ENCODE measurements around the gene SUV39H2.
A peak's percentile ranks its signal among the peaks of the same experiment; 100 is the strongest.
"Not testable (repeated sequence)": the region's sequence is repeated elsewhere in the genome, so short reads cannot be mapped to it uniquely, and the experiment has no call there.

The SUV39H2 gene

GRCh38 chr10:14873090-14873760, 5.4 kb upstream of the SUV39H2 start:
- no peak for DNase-seq (ENCODE audit: extremely low read depth in 1 of 2, low read depth in 1 of 2)

GRCh38 chr10:14875941-14876340, 2.7 kb upstream of the SUV39H2 start:
- no peak for DNase-seq (ENCODE audit: extremely low read depth in 1 of 2, low read depth in 1 of 2)

DNA sequence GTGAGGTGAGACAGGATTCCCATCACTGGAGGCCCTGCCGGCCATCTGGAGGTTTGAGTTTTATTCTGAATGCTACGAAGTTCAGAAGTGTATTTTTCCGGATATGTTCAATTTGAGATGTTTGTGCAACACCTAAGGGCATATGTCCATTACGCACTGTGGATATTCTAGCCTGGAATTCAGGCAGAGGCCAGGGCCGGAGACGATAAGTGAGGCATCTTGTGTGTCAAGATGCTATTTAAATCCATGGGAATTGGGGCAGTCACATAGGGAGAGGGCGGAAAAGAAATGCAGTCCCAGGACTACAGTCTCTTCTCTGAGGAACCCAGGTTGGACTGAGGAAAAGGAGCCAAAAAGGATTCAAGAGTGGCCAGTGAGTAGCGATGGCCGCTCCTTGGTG, 1.9 kb upstream of the SUV39H2 start:
- no peak for DNase-seq (ENCODE audit: extremely low read depth in 1 of 2, low read depth in 1 of 2)

DNA sequence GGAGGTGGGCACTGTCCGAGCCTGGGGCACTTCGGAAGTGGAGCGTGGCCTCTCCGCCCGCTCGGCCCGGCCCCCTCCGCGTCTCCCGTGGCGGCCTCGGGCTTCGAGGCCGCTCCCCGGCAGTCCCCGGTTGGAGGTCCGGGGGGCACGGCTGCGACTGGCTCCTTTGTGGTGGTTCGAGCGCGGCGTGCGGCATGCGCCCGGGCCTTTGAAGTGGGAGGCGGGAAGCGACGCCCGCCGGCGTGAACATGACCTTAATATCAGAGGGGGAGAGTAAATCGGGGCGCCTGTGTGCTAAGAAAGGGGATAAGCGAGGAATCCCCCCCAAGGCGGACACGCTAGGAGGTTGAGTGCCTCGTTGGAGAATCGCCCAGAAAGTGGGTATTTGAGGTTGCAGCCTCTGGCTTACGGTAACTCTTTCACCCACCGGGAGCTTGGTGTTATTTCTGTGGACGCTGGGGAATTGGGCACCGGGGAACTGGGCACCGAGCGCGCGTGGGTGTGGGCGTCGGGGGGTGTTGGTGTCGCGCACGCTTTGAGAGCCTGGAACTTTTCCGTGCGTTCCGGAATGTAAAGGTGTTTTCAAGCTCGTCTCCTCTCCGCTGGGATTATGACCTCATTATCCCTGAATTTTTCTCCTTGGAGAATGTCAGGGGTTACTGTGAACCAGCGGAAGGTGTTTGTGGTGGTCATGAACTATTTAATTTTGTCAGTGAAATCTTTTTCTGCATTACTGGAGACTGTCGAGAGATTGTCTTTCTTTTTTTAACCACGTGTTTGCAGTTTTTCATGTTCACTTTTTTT, 660 bp downstream of the SUV39H2 start:
- peak in 1 of 2 donors; percentile 6 for DNase-seq (ENCODE audit: extremely low read depth in 1 of 2, low read depth in 1 of 2)

- no peak for DNase-seq (ENCODE audit: extremely low read depth in 1 of 2, low read depth in 1 of 2)
These were observed 1.2 kb downstream of the SUV39H2 start for GRCh38 chr10:14879928-14880193.

DNA sequence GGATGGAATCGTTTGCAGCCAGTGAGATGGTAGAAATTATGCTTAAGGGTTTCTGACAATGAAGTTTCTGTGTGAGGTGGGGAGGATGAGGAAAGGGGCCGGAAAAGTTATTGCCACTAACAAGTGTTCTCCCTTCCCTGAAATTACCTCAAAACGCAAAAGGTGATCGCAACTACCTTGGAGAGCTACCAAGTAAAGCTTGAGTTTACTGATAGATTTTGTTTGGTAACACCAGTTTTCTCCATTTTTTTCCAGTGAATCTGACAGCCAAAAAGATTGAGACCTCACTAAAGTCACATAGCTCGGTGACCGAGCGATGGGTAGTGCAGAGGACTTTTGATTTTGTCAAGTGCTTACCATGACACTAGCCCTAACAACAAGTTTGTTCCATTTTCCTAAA, 1.6 kb downstream of the SUV39H2 start:
- DNase-seq (ENCODE audit: extremely low read depth in 1 of 2, low read depth in 1 of 2): no peak

DNA sequence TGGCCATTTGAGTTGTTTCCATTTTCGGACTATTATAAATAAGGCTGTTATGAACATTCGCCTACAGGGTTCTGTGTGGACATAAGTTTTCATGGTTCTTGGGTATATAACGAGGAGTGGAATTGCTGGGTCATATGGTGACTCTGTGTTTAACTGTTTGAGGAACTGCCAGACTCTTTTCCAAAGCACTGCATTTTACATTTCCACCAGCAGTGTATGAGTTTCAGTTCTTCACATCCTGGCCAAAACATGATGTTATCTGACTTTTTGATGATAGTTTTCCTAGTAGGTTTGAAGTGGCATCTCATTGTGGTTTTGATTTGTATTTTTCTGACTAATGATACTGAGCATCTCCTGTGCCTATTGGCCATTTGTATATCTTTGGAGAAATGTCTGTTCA, 5.4 kb downstream of the SUV39H2 start:
- no peak for DNase-seq (ENCODE audit: extremely low read depth in 1 of 2, low read depth in 1 of 2)

GRCh38 chr10:14889318-14889717, 10.7 kb downstream of the SUV39H2 start:
- DNase-seq (ENCODE audit: extremely low read depth in 1 of 2, low read depth in 1 of 2): no peak

- DNase-seq (ENCODE audit: extremely low read depth in 1 of 2, low read depth in 1 of 2): no peak
These were observed 12.5 kb downstream of the SUV39H2 start for GRCh38 chr10:14891151-14891550.

- DNase-seq (ENCODE audit: extremely low read depth in 1 of 2, low read depth in 1 of 2): no peak
These were observed 25.7 kb downstream of the SUV39H2 start for GRCh38 chr10:14904316-14904732.

DNA sequence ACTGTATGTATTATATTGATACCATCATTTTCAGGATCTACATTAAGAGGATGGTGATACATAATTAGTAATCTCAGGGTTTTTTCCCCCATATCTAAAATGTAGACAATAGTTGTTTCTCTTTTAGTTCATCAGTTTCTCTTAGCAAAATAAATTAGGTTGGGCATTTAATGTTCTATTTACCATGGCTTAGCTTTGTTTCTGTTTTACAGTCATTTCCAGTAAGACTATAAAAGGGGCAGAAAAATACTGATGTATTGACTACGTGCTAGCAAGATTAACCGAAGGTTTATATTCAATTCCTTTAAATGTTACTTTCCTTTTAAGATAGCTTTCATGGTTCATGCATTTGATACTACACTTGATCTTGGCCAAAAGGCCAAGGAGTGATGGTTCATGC, 26.2 kb downstream of the SUV39H2 start:
- DNase-seq (ENCODE audit: extremely low read depth in 1 of 2, low read depth in 1 of 2): no peak

DNA sequence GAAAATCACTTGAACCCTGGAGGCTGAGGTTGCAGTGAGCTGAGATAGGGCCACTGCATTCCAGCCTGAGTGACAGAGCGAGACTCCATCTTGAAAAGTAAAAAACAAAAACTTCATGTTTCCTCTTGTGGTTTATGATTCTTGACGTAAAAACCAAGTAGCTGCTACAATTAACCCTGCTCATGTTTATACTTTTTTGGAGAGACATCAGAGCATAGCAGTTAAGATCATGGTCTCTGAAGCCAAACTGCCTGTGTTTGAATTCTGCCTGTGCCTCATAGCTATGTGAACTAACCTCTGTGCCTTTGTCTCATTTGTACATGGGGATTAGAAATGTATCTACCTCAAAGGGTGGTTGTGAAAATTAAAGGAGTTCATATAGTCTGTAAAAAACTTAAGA, 27.2 kb downstream of the SUV39H2 start:
- no peak for DNase-seq (ENCODE audit: extremely low read depth in 1 of 2, low read depth in 1 of 2)

- no peak for DNase-seq (ENCODE audit: extremely low read depth in 1 of 2, low read depth in 1 of 2)
These were observed 28.1 kb downstream of the SUV39H2 start for GRCh38 chr10:14906765-14907164.

- not testable (repeated sequence) for DNase-seq (ENCODE audit: extremely low read depth in 1 of 2, low read depth in 1 of 2)
These were observed 28.9 kb downstream of the SUV39H2 start for GRCh38 chr10:14907591-14907990.

DNA sequence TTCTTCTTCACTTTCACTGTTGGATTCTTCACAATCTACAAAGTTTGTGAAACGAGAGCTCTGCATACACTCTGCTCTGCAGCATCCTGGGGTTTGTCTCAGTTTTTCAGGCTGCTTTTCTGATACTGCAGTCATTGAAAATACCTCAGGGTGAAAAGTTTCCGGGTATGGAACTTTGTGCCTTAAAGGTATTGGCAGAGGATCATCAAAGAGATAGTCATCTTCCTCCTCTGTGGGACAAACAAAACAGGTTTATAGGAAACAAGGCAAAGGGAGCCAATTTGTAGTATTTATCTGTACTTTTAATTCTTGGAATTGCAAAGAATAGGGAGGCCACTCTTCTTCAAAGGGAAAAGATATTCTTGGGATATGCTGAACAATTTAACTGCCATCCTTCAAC, 30.4 kb downstream of the SUV39H2 start:
- no peak for DNase-seq (ENCODE audit: extremely low read depth in 1 of 2, low read depth in 1 of 2)

- no peak for DNase-seq (ENCODE audit: extremely low read depth in 1 of 2, low read depth in 1 of 2)
These were observed 32.3 kb downstream of the SUV39H2 start for GRCh38 chr10:14910953-14911352.

DNA sequence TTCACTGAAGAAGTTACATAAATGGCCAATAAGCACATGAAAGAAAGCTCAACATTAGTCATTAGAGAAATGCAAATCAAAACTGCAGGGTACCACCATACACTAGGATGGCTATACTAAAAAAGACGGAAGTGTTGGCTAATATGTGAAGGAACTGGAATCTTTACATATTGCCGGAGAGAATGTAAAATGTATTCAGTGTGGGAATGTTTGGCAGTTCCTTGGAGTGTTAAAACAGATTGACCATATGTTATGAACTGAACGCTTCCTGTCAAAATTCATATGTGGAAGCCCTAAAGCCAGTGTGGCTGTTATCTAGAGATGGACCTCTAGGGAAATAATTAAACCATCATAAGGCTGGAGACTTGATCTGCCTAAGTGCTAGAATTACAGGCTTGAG, 33.1 kb downstream of the SUV39H2 start:
- DNase-seq (ENCODE audit: extremely low read depth in 1 of 2, low read depth in 1 of 2): no peak

DNA sequence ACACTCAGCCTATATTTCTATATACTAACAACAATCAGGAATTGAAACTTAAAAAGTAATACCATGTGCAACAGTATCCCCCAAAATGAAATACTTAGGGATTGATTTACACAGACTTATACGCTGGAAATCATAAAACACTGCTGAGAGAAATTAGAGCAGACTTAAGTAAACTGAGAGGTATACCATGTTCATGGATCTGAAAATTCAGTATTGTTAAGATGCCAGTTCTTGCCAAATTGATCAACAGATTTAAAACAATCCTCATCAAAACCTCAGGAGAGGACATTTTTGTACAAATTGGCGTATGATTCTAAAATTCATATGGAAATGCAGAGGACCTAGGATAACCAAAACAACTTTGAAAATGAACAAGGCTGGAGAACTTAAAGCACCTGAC, 37.9 kb downstream of the SUV39H2 start:
- DNase-seq (ENCODE audit: extremely low read depth in 1 of 2, low read depth in 1 of 2): no peak

DNA sequence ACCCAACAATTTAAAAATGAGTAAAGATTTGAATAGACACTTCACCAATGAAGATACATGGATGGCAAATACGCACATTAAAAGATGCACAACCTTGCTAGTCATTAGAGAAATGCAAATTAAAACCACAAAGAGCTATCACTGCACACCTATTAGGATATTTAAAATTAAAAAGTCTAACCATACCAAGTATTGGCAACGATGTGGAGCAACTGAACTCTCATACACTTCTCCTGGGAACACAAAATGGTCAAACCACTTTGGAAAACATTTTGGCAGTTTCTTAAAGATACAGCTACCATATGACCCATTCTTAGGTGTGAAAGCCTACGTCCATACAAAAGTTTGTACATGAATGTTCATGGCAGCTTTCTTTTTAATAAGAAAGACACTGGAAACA, 39.2 kb downstream of the SUV39H2 start:
- no peak for DNase-seq (ENCODE audit: extremely low read depth in 1 of 2, low read depth in 1 of 2)

GRCh38 chr10:14918964-14919363, 40.3 kb downstream of the SUV39H2 start:
- DNase-seq (ENCODE audit: extremely low read depth in 1 of 2, low read depth in 1 of 2): no peak

DNA sequence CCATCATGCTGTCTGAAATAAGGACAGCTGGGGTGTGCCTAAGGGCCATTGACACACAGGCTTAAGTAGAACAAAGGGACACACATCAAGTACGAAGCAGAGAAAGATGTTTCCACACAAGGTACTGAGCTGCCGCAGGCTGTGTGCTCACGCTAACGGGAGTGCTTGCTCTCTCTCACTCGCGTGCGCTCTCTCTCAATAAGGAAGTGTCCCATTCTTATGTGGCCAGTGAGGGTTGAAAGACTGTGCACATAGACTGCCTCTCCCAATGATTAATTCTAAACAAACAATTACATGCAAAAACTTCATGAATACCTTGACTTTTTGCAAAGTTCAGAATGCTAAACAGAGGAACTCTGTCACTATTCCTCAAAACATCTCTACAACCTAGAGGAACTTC, 45.3 kb downstream of the SUV39H2 start:
- no peak for DNase-seq (ENCODE audit: extremely low read depth in 1 of 2, low read depth in 1 of 2)

GRCh38 chr10:14925268-14925667, 46.6 kb downstream of the SUV39H2 start:
- no peak for DNase-seq (ENCODE audit: extremely low read depth in 1 of 2, low read depth in 1 of 2)

- DNase-seq (ENCODE audit: extremely low read depth in 1 of 2, low read depth in 1 of 2): no peak
These were observed 47.4 kb downstream of the SUV39H2 start for GRCh38 chr10:14926061-14926470.
